Osteocyte (in vitro differentiated cells): Measurements from ENCODE around the gene ZNF506. TPM values are rescaled to one million over a fixed set of nuclear protein-coding genes. Genes with fewer than 3 reads are reported as not detected.

Experiments used
- DNase-seq: peaks from one replicate; pipeline ENCODE4 v3.0.0; 2021; ENCODE audit warnings: mixed read lengths; ENCODE audit not compliant: unreplicated experiment; ENCODE audit errors: extremely low spot score
- H3K27ac Mint-ChIP-seq: one replicate; pipeline ENCODE4 v1.8.0; 2021; ENCODE audit warnings: mild to moderate bottlenecking, mixed read lengths; ENCODE audit not compliant: unreplicated experiment
- H3K27me3 Mint-ChIP-seq: one replicate; pipeline ENCODE4 v1.8.0; 2021; ENCODE audit warnings: mixed read lengths; ENCODE audit not compliant: unreplicated experiment
- H3K36me3 Mint-ChIP-seq: one replicate; pipeline ENCODE4 v1.8.0; 2021; ENCODE audit warnings: mixed read lengths; ENCODE audit not compliant: unreplicated experiment
- H3K4me1 Mint-ChIP-seq: one replicate; pipeline ENCODE4 v1.8.0; 2021; ENCODE audit warnings: mixed read lengths; ENCODE audit not compliant: unreplicated experiment
- H3K4me3 Mint-ChIP-seq: one replicate; pipeline ENCODE4 v1.8.0; 2021; ENCODE audit warnings: mild to moderate bottlenecking, moderate library complexity, mixed read lengths; ENCODE audit not compliant: unreplicated experiment
- H3K9me3 Mint-ChIP-seq: one replicate; pipeline ENCODE4 v1.8.0; 2021; ENCODE audit warnings: mixed read lengths; ENCODE audit not compliant: unreplicated experiment
- total RNA-seq: library from RNA; stranded (reverse); gene quantifications from 2 replicates; pipeline ENCODE4 v1.2.1, GENCODE V29; 2021
- TF ChIP-seq, protein P1 (sequence below): fragments of 200-600 bp; sonication (generic); IDR thresholded peaks from 2 replicates; pipeline ENCODE4 v1.5.0; 2021; ENCODE audit warnings: antibody characterized with exemption, mild to moderate bottlenecking, moderate library complexity

ZNF506 gene
- total RNA-seq, 1 donor from 2014 or later = 10.5 TPM

DNA sequence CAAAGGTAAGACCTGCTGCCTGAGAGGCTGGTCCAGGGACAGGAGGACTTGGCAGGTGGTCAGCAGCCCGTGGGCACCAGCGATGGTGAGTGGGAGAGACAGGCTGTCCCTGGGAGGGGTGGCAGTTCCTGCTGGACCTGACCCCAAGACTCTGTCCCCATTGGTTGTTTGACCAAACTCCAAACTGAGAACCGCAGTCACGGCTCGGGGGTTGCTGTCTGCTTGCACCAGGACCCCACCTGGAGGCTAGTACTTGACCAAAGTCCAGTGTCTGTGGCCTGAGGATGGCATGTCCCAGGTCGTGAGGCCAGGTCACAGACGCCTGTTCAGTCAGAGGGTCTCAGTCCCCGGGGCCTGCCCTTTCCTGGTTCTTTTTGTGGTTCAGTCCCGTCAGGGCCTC is 78.8 kb downstream of the ZNF506 start:
- H3K27ac Mint-ChIP-seq = no peak overlapping the region
- H3K4me1 Mint-ChIP-seq = no peaks in the 10 kb centered on the region

More for the DNA sequence above, 78.8 kb downstream of the ZNF506 start:
- H3K27me3 Mint-ChIP-seq = no peaks in the 10 kb centered on the region
- DNase-seq = no peak
- H3K4me3 Mint-ChIP-seq = no peak overlapping the region
- H3K36me3 Mint-ChIP-seq = no peaks in the 10 kb centered on the region
- TF ChIP-seq, protein P1, sequence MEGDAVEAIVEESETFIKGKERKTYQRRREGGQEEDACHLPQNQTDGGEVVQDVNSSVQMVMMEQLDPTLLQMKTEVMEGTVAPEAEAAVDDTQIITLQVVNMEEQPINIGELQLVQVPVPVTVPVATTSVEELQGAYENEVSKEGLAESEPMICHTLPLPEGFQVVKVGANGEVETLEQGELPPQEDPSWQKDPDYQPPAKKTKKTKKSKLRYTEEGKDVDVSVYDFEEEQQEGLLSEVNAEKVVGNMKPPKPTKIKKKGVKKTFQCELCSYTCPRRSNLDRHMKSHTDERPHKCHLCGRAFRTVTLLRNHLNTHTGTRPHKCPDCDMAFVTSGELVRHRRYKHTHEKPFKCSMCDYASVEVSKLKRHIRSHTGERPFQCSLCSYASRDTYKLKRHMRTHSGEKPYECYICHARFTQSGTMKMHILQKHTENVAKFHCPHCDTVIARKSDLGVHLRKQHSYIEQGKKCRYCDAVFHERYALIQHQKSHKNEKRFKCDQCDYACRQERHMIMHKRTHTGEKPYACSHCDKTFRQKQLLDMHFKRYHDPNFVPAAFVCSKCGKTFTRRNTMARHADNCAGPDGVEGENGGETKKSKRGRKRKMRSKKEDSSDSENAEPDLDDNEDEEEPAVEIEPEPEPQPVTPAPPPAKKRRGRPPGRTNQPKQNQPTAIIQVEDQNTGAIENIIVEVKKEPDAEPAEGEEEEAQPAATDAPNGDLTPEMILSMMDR = no peak
- H3K9me3 Mint-ChIP-seq = no peaks in the 10 kb centered on the region

Other genes starting within 250 kb of the ZNF506 start
- 0.46 and 0.52 TPM in 2 replicates for gene PBX4, start 203.1 kb downstream of the ZNF506 start, total RNA-seq
- 6.8 and 7.4 TPM in 2 replicates for gene LPAR2, start 193.5 kb downstream of the ZNF506 start, total RNA-seq
- gene GMIP, start 178.1 kb downstream of the ZNF506 start, total RNA-seq = 10.5 and 12.0 TPM in 2 replicates
- gene ATP13A1, start 158.1 kb downstream of the ZNF506 start, total RNA-seq = 62.8 and 67.2 TPM in 2 replicates
- gene ZNF101, start 152.9 kb downstream of the ZNF506 start, total RNA-seq = 7.1 and 8.4 TPM in 2 replicates
- 4.7 and 5.3 TPM in 2 replicates for gene ZNF14, start 88.6 kb downstream of the ZNF506 start, total RNA-seq
- 10.6 and 12.8 TPM in 2 replicates for gene ZNF253, start 44.1 kb upstream of the ZNF506 start, total RNA-seq
- gene ZNF93, start 79.2 kb upstream of the ZNF506 start, total RNA-seq = 4.7 and 5.6 TPM in 2 replicates
- 6.0 and 6.9 TPM in 2 replicates for gene ZNF682, start 217.8 kb upstream of the ZNF506 start, total RNA-seq